Esophagus squamous epithelium (tissue), 5 donors: ENCODE data around the gene MED13L. TPM values are rescaled to one million over a fixed set of nuclear protein-coding genes. Genes with fewer than 3 reads are reported as not detected.

ENCODE experiments used
- DNase-seq: peaks from one replicate; lab custom pipeline; 2025; lab: John Stamatoyannopoulos, UW
- H3K27ac ChIP-seq, 4 donors: fragments of 200-600 bp; sonication (generic); one replicate each; pipeline ENCODE4 v1.5.1; 2016 to 2019; ENCODE audit warnings: mild to moderate bottlenecking in 1 of 4
- H3K27me3 ChIP-seq, 4 donors: fragments of 200-600 bp; sonication (generic); 1 replicate in 3 of 4; 2 replicates in 1 of 4; pipeline versions ENCODE4 v1.5.1 to v1.6.0; 2017 to 2021; ENCODE audit warnings: antibody characterized with exemption in 1 of 4
- H3K36me3 ChIP-seq, 3 donors: fragments of 200-600 bp; sonication (generic); one replicate each; pipeline ENCODE4 v1.5.1; 2016 to 2019
- H3K4me1 ChIP-seq, 3 donors: fragments of 200-600 bp; sonication (generic); one replicate each; pipeline ENCODE4 v1.5.1; 2017 to 2019
- H3K4me3 ChIP-seq, 4 donors: fragments of 200-600 bp; sonication (generic); 1 replicate in 3 of 4; 2 replicates in 1 of 4; pipeline ENCODE4 v1.5.1; 2016 to 2019; ENCODE audit warnings: mild to moderate bottlenecking in 2 of 4, moderate library complexity in 1 of 4
- H3K9me3 ChIP-seq, 3 donors: fragments of 200-600 bp; sonication (generic); one replicate each; pipeline ENCODE4 v1.5.1; 2016 to 2019
- POLR2A ChIP-seq, 4 donors: fragments of 450-650 bp; IDR thresholded peaks; one replicate each; pipeline ENCODE4 v1.6.1; 2017; ENCODE audit warnings: antibody characterized with exemption in 4 of 4, mild to moderate bottlenecking in 4 of 4, moderate library complexity in 3 of 4
- WGBS, 2 donors: methylation state at CpG; one replicate each; pipeline ENCODE4 v1.1.5; 2018; 5-methylcytosine and 5-hydroxymethylcytosine counted together
- intact Hi-C: fragments of 100-400 bp; cut with DNase I; formaldehyde crosslinking; loops from one replicate; pipeline ENCODE4 v1.15.0; 2022
- total RNA-seq, 4 donors: library from RNA; depleted of rRNA; stranded (reverse); fragments of >200 nt; gene quantifications; one replicate each; pipeline ENCODE4 v1.1.0, GENCODE V29; 2016
- TF ChIP-seq, protein P1 (sequence below), 6 experiments: fragments of 450-650 bp in 4 of 6; fragments of 200-600 bp in 2 of 6; sonication (generic) in 2 of 6; IDR thresholded peaks; one replicate each; pipeline ENCODE4 v1.5.1; 2016 to 2019; ENCODE audit warnings: antibody characterized with exemption in 6 of 6, mild to moderate bottlenecking in 4 of 6, moderate library complexity in 4 of 6
- donor health status: DM: yes; HTN: yes; CAD: no.

MED13L gene
- total RNA-seq, 4 donors from 2014 or later: 52.2 to 137 (median 62.1) TPM

DNA sequence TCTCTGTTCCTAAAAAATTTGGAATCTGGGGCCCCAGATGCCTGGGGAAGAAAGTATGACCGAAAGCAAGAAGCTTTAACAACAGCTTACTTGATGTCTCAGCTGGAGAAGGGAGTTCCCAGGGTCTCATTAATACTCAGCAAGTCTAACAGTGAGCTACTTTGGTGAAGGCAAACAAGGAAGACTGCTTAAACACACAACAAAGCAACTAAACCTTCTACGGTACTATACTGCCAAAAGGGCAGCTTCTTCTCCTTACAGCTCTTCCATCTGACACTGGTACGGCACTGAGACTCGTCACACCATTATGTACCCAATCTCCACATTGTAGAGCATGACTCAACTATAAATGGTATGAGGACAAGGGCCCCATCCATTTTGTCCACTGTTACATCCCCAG lies 213.0 kb downstream of the MED13L start:
- WGBS, 2 donors: 85 to 93% methylated on average over 3 to 4 of the region's 4 CpGs
- H3K9me3 ChIP-seq: no peaks in the 10 kb centered on the region
- no peak for TF ChIP-seq POLR2A (IDR thresholded peaks at IDR 0.05)
- TF ChIP-seq, protein P1, sequence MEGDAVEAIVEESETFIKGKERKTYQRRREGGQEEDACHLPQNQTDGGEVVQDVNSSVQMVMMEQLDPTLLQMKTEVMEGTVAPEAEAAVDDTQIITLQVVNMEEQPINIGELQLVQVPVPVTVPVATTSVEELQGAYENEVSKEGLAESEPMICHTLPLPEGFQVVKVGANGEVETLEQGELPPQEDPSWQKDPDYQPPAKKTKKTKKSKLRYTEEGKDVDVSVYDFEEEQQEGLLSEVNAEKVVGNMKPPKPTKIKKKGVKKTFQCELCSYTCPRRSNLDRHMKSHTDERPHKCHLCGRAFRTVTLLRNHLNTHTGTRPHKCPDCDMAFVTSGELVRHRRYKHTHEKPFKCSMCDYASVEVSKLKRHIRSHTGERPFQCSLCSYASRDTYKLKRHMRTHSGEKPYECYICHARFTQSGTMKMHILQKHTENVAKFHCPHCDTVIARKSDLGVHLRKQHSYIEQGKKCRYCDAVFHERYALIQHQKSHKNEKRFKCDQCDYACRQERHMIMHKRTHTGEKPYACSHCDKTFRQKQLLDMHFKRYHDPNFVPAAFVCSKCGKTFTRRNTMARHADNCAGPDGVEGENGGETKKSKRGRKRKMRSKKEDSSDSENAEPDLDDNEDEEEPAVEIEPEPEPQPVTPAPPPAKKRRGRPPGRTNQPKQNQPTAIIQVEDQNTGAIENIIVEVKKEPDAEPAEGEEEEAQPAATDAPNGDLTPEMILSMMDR (IDR thresholded peaks at IDR 0.05): no peak
- peaks cover 3 to 35% (median 14%) of the 10 kb centered on the region in 3 donors for H3K4me1 ChIP-seq
- no peaks in the 10 kb centered on the region for H3K27me3 ChIP-seq
- no peak for DNase-seq
- H3K4me3 ChIP-seq: no peak overlapping the region
- no peaks in the 10 kb centered on the region for H3K36me3 ChIP-seq
- H3K27ac ChIP-seq: no peak overlapping the region
- intact Hi-C loops: no loop called here

DNA sequence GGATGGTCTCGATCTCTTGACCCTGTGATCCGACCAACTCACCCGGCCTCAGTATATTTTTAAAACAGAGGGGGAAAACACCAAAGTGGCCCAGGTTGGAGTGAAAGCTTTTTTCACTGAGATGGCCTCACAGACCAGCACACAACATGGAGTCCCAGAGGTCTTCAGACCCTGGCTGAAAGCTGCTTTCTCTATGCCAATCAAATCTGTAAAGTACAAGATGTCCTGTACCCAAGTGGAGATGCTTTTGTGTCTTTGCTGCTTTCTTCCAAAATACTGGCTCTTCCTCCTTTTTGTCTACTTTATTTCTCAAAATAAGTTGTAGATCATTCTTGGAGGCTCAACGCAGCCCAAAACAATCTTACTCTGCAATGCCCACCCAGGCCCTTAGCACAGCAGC lies 214.8 kb downstream of the MED13L start:
- peaks cover 3 to 40% (median 19%) of the 10 kb centered on the region in 3 donors for H3K4me1 ChIP-seq
- H3K36me3 ChIP-seq: no peaks in the 10 kb centered on the region
- H3K4me3 ChIP-seq: no peak overlapping the region
- H3K27ac ChIP-seq: peak overlapping the region in 1 of 4 donors; percentile 26
- H3K9me3 ChIP-seq: no peaks in the 10 kb centered on the region
- WGBS, 2 donors: 94 to 100% methylated on average over 1 to 4 of the region's 4 CpGs
- TF ChIP-seq, protein P1 (IDR thresholded peaks at IDR 0.05): no peak
- no peak for TF ChIP-seq POLR2A (IDR thresholded peaks at IDR 0.05)
- no peaks in the 10 kb centered on the region for H3K27me3 ChIP-seq
- intact Hi-C loops: no loop called here
- no peak for DNase-seq

DNA sequence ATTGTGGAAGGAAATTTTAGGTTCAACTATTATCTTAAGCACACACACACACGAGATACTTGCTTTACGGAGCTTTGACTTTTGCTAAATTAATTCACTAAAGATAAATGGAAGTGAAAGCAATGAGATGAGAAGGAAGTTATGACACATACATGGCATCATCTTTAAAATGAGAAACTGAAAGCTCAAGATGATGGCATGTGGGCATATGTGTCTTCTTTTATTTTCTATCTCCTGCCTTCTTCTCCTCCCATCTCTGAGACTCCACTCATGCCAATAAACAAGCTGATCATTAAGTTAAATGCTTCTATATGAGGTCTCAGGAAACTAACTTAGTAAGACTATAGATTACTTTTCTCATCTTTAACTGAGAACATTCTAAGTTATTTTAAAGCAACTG lies 216.7 kb downstream of the MED13L start:
- 21 to 37% methylated on average over 2 of the region's 2 CpGs for WGBS, 2 donors
- intact Hi-C loops: no loop called here
- H3K4me1 ChIP-seq: peaks cover 3 to 31% (median 14%) of the 10 kb centered on the region in 3 donors
- no peak for DNase-seq
- no peak overlapping the region for H3K27ac ChIP-seq
- TF ChIP-seq, protein P1 (IDR thresholded peaks at IDR 0.05): no peak
- H3K4me3 ChIP-seq: no peak overlapping the region
- H3K36me3 ChIP-seq: no peaks in the 10 kb centered on the region
- H3K9me3 ChIP-seq: no peaks in the 10 kb centered on the region
- no peaks in the 10 kb centered on the region for H3K27me3 ChIP-seq

DNA sequence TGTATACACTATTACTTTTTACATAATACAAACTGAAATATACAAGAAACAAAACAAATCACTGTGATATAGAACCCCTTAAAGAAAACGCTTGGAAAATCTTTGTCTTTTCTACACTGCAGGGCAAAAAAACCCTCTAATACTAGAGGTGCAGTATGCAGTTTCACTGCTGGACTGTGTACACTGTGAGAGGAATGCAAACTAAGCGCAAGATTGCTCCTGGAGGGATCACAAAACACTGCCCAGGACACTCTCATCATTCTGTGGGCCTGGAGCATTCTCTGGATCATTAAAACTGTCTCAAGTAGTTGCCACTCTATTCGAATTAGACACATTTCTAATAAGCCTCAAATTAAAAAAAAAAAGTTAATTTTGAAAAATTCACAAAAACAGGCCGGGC lies 217.6 kb downstream of the MED13L start:
- H3K4me1 ChIP-seq: peaks cover 0 to 23% (median 9%) of the 10 kb centered on the region in 3 donors
- intact Hi-C loops: no loop called here
- no peak overlapping the region for H3K4me3 ChIP-seq
- H3K27ac ChIP-seq: no peak overlapping the region
- TF ChIP-seq, protein P1 (IDR thresholded peaks at IDR 0.05): no peak
- TF ChIP-seq POLR2A (IDR thresholded peaks at IDR 0.05): no peak
- no peaks in the 10 kb centered on the region for H3K9me3 ChIP-seq
- DNase-seq: no peak
- H3K36me3 ChIP-seq: no peaks in the 10 kb centered on the region
- 83 to 84% methylated on average over 4 of the region's 4 CpGs for WGBS, 2 donors
- no peaks in the 10 kb centered on the region for H3K27me3 ChIP-seq

DNA sequence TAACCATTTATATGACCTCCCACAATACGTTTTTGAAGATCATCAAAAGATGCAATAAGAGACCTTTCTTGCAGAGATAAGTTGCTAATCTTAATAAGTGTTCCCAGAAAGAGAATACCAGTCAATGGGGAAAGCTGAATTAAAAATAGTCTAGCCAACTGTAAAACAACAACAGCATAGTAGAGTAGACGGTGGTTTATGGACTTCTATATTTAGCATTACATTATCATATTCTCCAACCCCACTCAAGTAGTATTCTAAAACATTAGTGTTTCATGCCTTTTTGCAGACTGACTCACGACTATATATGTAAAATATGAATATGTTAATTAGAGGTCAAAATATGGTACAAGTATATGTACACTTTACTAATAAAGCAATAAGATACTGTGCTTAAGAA lies 218.9 kb downstream of the MED13L start:
- no peak overlapping the region for H3K27ac ChIP-seq
- 69 to 71% methylated on average over 3 of the region's 3 CpGs for WGBS, 2 donors
- no peaks in the 10 kb centered on the region for H3K27me3 ChIP-seq
- H3K36me3 ChIP-seq: no peaks in the 10 kb centered on the region
- DNase-seq: no peak
- no peak for TF ChIP-seq POLR2A (IDR thresholded peaks at IDR 0.05)
- TF ChIP-seq, protein P1 (IDR thresholded peaks at IDR 0.05): no peak
- H3K4me1 ChIP-seq: peaks cover 0 to 29% (median 12%) of the 10 kb centered on the region in 3 donors
- H3K4me3 ChIP-seq: no peak overlapping the region
- H3K9me3 ChIP-seq: no peaks in the 10 kb centered on the region
- intact Hi-C loops: no loop called here
